HG03060 (cell line): Measurements from ENCODE around the gene GRHL1.

Experiments
- ATAC-seq: cut with Tn5 transposase; IDR thresholded peaks from one replicate; pipeline ENCODE4 v1.9.1; 2021; ENCODE audit warnings: low read depth, moderate number of reproducible peaks; ENCODE audit not compliant: unreplicated experiment

GRHL1 gene

DNA sequence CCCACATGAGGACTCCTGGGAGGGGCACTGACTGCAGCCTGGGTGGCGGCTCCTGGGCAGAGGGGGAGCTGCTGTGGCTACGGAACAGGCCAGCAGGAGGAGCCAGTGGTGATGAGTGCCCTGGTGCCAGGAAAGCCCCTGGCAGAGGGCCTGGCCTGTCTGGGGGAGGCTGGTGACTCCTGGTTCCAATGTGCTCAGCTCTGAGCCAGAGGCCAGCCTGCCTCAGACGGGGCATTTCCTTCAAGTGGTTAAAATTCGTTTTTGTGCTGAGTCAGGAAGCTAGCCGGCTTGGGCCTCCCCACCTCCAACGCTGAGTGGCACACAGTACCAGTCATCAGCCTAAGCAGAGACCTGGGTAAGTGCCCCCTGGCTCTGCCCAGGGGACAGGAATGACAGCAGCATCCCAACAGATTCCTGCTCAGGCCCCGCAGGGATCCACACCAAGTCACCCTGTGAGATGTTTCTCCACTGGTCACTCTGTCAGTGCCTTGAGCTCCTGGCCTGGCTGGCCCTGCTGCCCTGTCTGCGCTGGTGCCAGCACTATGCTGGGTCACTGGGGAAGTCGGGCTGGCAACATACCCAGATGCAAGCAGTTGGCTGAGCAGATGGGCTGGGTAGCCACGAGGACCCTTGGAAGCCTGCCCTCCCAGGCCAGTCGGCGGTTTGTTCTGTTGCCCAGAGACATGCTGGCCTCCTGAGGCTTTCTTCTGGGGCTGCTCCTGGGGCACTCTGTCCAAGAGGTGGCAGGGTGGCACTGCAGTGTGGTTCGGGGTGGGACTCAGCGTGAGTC lies 84.8 kb downstream of the GRHL1 start:
- ATAC-seq: no peak

DNA sequence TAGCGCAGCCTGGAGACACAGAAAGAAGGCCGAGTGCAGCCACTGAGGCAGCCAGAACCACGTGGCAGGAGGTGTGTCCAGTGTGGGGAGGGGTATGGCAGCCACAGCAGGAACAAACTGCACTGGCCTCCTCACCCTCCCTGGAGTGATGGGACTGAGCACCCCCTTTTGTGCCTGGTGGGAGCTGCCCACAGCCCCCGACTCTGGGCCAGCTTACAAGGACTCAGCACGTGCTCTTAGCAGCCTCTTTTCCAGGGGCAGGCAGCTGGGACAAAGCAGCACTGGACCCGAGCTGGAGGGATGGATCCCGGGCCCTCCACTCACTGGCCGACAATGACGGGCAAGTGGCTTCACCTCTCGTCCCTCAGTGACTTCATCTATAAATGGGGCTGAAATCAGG lies 86.6 kb downstream of the GRHL1 start:
- no peak for ATAC-seq

DNA sequence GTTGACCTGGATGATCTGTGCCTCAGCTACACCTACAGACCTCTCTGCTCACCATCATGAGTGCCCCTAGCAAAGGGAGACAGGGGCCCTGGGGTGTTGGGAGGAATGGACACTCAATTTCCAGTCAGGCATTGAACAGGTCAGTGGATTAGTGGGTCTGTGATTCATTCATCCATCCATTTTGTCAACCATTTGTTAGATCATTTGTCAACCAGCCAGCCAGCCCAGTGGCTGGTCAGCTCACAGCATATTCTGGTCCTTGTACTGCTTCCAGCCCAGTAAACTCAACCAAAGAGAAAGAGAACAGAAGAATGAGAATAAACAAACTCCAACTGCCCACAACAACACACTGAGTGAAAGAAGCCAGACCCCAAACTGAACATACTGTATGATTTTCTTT lies 87.2 kb downstream of the GRHL1 start:
- no peak for ATAC-seq

DNA sequence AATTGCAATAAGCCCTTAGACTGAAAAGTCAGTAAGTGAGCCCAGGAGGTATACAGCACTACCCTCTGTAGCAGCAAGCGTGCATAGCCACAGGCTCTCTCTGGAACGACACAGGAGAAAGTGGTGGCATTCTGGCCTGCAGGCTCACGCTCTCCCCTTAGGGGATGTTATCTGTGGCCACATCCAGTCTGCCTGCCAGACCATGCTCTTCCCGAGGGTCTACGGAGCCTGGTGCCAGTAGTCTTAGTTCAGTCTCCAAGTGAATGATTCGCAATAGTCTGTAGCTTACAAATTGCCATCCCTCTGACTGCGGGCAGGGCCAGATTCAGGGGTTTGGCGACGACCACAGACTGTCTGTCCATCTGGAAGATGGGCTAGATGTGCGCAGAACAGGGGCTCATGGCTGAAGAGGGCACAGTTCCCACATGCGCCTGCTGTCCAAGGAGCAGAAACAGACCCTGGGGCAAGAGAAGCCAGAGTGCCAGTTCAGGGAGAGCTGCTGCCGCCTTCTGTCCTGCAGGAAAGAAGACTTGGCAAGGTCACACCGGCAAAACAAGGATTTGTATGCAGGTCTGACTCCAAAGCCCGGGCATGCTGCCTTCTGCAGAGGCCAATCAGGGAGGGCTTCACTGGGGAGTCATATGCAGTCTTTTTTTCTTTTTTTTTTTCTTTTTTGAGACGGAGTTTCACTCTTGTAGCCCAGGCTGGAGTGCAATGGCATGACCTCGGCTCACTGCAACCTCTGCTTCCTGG lies 88.3 kb downstream of the GRHL1 start:
- no peak for ATAC-seq

DNA sequence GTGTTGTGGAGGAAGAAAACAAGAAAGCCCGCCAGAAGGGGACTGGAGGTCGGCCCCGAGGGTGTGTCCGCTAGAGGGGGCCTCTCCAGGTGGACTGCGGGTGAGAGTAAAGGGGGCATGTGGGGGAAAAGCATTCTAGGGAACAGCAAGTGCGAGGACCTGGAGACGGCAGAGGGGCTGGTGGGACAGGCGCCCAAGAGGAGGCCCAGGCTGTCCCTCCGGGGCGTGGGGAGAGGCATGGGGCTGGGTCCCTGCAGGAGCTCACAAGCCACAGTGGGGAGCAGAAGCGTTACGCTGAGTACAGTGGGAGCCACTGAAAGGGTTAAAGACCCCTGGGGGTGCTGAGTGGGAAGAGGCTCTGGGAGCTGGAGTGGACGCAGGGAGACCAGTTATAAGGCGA lies 90.2 kb downstream of the GRHL1 start:
- no peak for ATAC-seq

DNA sequence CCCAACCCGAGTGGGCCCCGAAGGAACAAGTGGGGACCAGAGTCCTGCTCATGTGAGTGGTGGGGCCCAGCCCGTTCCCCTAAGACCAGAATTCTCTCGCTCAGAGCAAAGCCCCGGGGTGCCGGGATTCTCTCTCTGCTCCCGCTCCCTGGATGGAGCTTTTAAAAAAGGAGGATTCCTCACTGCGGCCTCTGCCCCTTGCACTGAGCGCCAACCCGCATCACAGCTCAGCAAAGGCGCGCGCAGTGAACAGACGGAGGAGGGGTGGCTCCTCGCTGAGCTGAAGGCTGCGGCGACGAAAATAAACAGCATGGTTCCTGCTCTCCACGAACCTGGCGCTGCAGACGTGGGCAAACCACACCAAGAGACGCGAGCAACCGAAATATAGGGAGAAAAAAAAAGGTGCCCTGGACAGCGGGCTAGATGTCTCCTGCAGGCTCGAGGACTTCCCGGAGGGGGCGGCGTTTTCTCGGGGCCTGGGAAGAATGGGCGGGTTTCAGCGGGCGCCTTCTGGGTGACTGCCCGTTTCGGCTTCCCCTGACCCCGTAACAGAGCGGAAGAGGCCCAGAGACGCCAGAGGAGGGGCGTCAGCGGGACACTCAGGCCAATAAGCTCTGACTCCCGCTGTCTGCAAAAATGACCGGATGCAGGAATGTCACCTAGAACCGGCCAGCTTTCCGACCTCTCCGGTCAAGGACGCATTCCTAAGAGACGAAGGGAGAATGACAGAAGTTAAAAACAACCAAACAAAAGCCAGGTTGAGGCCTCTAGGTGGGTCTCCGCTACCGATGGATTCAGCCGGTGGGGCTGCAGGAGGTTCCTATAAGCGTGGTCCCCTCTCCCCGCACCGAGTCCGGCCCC lies 91.0 kb downstream of the GRHL1 start:
- no peak for ATAC-seq

DNA sequence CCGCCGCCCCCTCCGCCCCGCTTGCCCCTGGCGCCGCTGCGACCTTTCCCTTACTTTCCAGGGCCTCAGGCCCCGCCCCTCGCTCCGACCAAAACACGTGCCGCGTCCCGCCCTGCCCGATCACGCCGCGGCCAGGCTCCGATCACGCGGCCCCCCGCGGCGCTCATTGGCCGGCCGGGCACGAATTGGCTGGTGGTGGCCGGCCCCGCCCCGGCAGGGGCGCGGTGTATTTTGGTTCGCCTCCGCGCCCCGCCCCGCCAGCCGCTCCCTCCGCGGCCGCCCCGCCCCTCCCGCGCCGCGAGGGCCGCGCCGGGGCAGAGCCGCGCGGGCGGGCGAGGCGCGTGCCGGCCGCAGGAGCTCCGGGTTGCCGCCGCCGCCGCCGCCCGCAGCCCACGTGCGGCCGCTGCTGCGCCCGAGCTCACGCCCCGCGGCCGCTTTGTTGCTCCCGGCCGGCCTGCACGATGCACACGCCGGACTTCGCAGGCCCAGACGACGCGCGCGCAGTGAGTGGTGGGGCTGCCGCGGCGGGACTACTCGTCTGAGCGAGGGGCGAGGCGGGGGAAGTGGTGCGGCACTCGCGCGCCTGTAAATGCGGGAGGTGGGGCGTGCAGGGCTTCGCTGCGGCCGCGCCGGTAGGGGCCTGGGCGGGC lies 91.9 kb downstream of the GRHL1 start, which contains the start of gene KLF11:
Gene KLF11 (plus strand): TSS at position 295 of the 650 bp plus-strand sequence. CDS start 167 bp downstream, at position 462.
- no peak for ATAC-seq

DNA sequence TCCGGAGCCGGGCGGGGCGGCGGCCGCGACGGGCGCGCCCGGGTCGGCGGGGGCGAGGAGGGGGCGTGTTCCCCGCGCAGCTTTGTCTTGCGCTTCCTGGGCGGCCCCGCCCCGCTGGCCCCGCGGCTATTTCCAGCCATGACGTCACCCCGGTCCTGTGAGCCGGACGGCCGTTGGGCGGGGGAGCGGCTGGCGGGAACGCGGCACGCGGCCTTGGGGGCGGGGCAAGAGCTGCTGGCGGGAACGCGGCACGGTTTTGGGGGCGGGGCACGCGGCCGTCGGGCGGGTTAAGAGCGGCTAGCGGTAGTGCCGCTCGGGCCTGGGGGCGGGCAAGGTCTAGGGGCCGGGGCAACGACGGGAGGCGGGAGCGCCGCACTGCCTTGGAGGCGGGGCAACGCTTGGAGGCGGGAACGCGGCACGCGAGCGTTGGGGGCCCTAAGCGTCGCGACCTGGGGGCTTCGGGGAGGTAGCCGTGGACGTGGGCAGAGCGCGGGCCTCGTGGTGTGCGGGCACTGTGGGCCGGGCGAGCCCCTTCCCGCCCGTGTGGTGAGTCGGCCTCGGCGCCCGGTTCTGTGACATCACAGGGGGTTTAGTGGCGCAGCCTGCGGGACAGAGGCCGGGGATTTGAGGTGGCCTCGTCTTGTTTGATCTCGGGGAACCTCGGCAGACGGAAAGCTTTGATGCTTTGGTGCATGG lies 92.6 kb downstream of the GRHL1 start:
- ATAC-seq: no peak

DNA sequence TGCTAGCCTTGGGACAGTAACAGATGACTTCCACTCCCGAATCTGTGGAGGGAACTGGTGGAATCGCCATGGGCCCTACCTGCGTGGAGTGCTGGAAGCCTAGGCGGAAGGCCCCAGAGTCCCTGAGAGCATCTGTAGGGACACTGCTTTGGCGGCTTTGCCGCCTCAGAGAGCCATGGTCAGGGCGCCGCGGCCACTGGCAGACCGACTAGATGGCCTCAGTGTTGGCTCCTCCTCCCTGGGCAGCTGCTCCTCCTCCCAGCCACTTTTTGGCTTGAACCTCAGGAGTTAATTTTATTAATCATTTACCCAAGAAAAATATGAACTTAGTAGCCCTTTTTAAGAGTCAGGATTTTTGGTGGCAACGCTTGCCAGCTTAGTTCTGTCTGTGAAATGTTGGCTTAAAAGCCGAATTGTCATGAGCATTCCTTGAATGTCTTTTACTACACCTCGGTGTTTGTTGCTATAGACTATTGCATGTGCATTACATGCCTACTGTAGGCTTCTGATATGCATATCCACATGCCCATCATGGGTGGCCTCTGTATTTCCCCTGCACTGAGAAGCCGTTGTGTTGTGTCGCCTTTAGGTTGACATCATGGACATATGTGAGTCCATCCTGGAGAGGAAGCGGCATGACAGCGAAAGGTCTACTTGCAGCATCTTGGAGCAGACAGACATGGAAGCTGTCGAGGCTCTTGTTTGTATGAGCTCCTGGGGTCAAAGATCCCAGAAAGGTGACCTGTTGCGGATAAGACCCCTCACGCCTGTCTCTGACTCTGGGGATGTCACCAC lies 94.3 kb downstream of the GRHL1 start:
- ATAC-seq: no peak

DNA sequence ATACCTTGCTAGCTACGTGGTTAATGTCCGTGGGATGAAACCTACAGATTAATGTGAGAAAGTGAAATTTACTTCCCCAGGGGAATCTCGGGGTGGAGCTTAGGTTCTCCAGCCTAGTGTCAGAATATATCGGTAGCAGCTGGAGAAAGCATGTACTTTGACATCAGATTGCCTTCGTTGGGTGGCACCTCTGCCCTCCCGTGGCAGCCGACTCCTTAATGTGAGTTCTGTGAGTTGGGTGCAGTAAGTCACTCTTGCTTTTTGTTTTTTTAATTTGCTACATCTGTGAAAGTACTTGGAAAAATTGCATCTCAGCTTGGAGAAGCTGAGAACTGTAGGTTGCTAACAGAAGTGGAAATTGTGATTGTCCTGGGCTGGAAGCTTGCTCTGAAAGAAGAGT lies 95.4 kb downstream of the GRHL1 start:
- ATAC-seq: no peak

DNA sequence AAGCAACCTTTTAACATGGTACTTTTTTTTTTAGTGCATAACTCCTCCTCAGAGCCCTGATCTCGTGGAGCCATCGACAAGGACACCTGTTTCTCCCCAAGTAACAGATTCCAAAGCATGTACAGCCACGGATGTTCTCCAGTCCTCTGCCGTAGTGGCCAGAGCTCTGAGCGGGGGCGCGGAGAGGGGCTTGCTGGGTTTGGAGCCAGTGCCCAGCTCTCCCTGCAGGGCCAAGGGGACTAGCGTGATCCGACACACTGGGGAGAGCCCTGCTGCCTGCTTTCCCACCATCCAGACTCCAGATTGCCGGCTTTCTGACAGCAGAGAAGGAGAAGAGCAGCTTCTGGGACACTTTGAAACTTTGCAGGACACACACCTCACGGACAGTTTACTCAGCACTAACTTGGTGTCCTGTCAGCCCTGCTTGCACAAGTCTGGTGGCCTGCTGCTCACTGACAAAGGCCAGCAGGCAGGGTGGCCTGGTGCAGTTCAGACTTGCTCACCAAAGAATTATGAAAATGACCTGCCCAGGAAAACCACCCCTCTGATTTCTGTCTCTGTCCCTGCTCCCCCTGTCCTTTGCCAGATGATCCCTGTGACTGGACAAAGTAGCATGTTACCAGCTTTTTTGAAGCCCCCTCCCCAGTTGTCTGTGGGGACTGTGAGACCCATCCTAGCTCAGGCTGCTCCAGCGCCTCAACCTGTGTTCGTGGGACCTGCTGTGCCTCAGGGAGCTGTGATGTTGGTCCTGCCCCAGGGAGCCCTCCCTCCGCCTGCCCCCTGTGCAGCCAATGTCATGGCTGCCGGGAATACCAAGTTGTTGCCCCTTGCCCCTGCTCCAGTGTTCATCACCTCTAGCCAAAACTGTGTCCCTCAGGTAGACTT lies 96.4 kb downstream of the GRHL1 start:
- ATAC-seq: no peak

DNA sequence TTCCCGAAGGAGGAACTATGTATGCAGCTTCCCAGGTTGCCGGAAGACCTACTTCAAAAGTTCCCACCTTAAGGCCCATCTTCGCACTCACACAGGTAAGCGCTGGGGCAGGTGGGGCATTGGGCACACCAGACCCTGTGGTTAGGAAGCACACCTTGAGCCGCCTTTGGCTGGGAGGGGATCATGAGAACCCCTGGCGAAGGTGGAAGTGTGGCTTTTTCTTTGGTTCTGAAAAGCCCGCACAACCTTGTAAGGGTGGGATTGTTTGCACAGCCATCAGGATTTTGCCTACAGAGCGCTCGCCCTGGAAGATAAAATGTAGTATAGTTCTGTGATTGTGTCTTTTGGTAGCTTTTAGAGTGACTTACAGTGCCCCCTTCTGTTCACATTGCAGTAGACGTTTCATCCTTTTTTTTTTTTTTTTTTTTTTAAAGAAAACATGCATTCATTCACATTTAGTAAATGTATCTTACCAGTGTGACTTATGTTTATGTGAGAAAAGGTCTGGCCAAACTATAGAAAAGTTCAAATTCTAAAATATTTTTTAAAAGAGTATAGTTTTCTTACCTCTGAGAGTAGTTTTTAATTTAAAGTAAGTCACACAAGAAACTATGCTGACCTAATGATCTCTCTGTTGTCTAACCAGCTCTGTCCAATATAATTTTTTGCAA lies 97.1 kb downstream of the GRHL1 start:
- ATAC-seq: no peak
